ENCODE results near the gene P2RX1.

P2RX1 gene

DNA sequence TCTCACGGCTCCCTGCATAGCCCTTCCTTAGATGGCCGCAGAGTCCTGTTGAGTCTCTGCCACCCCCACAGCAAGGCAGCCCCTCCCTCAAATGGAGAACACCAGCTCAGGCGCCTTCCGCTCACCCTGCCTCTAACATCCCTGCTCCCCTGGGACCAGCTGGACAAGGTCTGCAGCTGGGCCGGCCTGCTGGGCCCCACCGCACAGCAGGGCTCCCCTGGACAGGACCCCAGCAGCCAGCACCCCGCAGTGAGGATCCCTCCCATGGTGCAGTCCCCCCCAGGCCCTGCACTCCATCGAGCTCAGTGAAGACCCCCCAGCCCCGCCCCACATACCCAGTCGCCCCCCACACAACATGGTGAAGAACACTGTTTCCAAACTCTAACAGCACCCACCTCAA lies 37.8 kb upstream of the P2RX1 start:
- DNase-seq (ENCODE audit: low read depth) = no peak
- H3K4me3 ChIP-seq (ENCODE audit: low read depth, low read length) = no peak overlapping the region
- TF ChIP-seq MYC (IDR thresholded peaks at IDR 0.05; ENCODE audit: low read depth, low read length) = no peak
- no peak for TF ChIP-seq POLR2A (IDR thresholded peaks at IDR 0.05; ENCODE audit: extremely low read depth, insufficient read length)
- TF ChIP-seq, protein P1, sequence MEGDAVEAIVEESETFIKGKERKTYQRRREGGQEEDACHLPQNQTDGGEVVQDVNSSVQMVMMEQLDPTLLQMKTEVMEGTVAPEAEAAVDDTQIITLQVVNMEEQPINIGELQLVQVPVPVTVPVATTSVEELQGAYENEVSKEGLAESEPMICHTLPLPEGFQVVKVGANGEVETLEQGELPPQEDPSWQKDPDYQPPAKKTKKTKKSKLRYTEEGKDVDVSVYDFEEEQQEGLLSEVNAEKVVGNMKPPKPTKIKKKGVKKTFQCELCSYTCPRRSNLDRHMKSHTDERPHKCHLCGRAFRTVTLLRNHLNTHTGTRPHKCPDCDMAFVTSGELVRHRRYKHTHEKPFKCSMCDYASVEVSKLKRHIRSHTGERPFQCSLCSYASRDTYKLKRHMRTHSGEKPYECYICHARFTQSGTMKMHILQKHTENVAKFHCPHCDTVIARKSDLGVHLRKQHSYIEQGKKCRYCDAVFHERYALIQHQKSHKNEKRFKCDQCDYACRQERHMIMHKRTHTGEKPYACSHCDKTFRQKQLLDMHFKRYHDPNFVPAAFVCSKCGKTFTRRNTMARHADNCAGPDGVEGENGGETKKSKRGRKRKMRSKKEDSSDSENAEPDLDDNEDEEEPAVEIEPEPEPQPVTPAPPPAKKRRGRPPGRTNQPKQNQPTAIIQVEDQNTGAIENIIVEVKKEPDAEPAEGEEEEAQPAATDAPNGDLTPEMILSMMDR (IDR thresholded peaks at IDR 0.05; ENCODE audit: low read depth, low read length) = no peak

DNA sequence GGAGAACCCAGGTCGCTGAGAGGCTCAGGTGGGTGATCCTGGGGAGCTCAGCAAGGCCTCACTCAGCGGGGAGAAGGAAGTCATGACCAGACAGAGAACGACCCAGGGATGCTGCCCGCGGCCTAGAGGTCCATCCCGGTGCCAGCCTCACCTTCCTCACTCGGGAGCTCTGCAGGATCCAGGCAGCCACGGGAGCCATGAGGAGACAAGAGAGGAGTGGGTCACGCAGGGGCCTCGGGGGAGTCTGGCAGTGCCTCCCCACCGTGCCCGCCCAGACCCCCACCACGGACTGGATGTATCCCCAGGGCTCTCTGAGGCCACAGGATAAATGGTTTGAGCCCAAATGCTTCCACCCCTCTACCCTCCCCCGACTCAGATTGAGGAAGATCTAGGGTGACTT lies 37.3 kb upstream of the P2RX1 start:
- H3K4me3 ChIP-seq (ENCODE audit: low read depth, low read length) = no peak overlapping the region
- DNase-seq (ENCODE audit: low read depth) = no peak
- TF ChIP-seq, protein P1 (IDR thresholded peaks at IDR 0.05; ENCODE audit: low read depth, low read length) = no peak
- TF ChIP-seq POLR2A (IDR thresholded peaks at IDR 0.05; ENCODE audit: extremely low read depth, insufficient read length) (no peak), MYC (IDR thresholded peaks at IDR 0.05; ENCODE audit: low read depth, low read length) (no peak)
- TF ChIP-seq, protein P2, sequence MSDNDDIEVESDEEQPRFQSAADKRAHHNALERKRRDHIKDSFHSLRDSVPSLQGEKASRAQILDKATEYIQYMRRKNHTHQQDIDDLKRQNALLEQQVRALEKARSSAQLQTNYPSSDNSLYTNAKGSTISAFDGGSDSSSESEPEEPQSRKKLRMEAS (IDR thresholded peaks at IDR 0.05; ENCODE audit: low read depth, low read length) = no peak

DNA sequence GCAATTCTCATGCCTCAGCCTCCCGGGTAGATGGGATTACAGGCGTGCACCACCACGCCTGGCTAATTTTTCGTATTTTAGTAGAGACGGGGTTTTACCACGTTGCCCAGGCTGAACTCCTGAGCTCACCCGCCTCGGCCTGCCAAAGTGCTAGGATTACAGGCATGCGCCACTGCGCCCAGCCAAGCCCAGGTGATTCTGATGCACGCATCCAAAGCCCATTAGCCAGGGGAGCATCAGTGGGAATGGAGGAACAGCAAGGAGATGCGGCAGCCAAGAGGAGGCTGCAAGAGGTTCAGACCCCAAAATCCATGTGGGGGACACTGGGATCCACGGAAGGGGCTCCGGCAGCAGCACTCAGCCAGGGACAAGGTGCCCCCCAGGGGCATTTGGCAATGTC lies 35.9 kb upstream of the P2RX1 start:
- no peak for DNase-seq (ENCODE audit: low read depth)
- TF ChIP-seq, protein P2 (IDR thresholded peaks at IDR 0.05; ENCODE audit: low read depth, low read length) = no peak
- TF ChIP-seq, protein P1 (IDR thresholded peaks at IDR 0.05; ENCODE audit: low read depth, low read length) = no peak
- TF ChIP-seq POLR2A (IDR thresholded peaks at IDR 0.05; ENCODE audit: extremely low read depth, insufficient read length) = no peak
- H3K4me3 ChIP-seq (ENCODE audit: low read depth, low read length) = no peak overlapping the region

DNA sequence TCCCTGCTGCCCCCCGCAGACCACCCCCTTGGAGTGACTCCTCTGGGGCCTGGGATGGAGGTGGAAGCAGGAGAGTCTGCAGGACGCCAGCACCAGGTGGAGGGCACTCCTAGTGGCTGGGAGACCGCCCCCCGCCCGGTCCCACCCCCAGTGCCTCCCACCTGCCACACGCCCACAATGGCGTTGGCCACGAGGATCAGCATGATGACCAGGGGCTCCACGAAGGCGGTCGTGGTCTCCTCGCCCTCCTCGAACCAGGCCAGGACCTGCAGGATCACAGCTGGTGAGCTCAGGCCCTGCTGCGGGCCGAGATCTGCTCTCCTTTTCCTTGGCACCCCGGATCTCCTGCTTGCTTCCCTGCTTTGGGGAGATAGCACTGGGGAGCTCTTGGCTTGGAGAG lies 35.2 kb upstream of the P2RX1 start:
- TF ChIP-seq POLR2A (IDR thresholded peaks at IDR 0.05; ENCODE audit: extremely low read depth, insufficient read length) = no peak
- TF ChIP-seq, protein P1 (IDR thresholded peaks at IDR 0.05; ENCODE audit: low read depth, low read length) = no peak
- TF ChIP-seq, protein P2 (IDR thresholded peaks at IDR 0.05; ENCODE audit: low read depth, low read length) = no peak
- no peak for DNase-seq (ENCODE audit: low read depth)
- H3K4me3 ChIP-seq (ENCODE audit: low read depth, low read length) = no peak overlapping the region

DNA sequence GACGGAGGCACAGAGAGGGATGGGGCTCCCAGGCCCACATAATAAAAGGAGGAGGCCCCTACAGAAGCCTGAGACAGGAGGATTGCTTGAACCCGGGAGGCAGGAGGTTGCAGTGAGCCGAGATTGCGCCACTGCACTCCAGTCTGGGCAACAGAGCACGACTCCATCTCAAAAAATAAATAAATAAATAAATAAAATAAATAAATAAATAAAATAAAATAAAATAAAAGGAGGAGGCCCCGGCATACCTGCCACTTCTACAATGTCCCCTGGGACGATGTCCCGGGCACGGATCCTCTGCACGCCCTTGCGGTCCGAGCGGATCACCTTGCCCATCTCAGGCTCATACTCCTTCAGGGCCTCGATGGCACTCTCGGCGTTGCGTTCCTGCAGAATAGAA lies 34.7 kb upstream of the P2RX1 start:
- DNase-seq (ENCODE audit: low read depth) = no peak
- H3K4me3 ChIP-seq (ENCODE audit: low read depth, low read length) = no peak overlapping the region
- TF ChIP-seq MYC (IDR thresholded peaks at IDR 0.05; ENCODE audit: low read depth, low read length) (no peak), POLR2A (IDR thresholded peaks at IDR 0.05; ENCODE audit: extremely low read depth, insufficient read length) (no peak)
- TF ChIP-seq, protein P1 (IDR thresholded peaks at IDR 0.05; ENCODE audit: low read depth, low read length) = no peak
- TF ChIP-seq, protein P2 (IDR thresholded peaks at IDR 0.05; ENCODE audit: low read depth, low read length) = no peak

DNA sequence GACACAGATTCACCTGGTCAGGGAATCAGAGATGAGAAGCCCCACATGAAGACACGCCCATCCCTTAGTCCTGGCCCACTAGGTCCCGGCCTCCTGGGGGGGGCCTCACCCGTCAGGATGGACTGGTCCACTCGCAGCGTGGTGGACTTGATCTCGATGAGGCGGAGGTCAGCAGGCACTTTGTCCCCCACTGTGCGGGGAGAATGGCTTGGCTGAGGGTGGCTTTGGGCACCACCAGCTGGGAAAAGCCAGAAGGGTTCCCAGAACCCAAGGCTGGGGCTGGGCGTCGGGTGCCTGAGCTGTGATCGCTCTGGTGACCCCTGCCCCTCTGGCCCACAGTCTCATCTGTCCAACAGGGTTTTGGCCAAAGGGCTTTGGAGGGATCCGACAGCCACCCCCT lies 34.3 kb upstream of the P2RX1 start:
- no peak overlapping the region for H3K4me3 ChIP-seq (ENCODE audit: low read depth, low read length)
- TF ChIP-seq POLR2A (IDR thresholded peaks at IDR 0.05; ENCODE audit: extremely low read depth, insufficient read length) (no peak), MYC (IDR thresholded peaks at IDR 0.05; ENCODE audit: low read depth, low read length) (no peak)
- TF ChIP-seq, protein P1 (IDR thresholded peaks at IDR 0.05; ENCODE audit: low read depth, low read length) = no peak
- TF ChIP-seq, protein P2 (IDR thresholded peaks at IDR 0.05; ENCODE audit: low read depth, low read length) = no peak
- DNase-seq (ENCODE audit: low read depth) = no peak
